HEK293T (cell line): ENCODE results near the gene REV3L.
A peak's percentile ranks its signal among the peaks of the same experiment; 100 is the strongest.

ENCODE experiments used
- CTCF ChIA-PET: fragments of 350-600 bp; formaldehyde crosslinking; extraction: SDS; loops from one replicate; lab custom pipeline; 2021; ENCODE audit warnings: antibody characterized with exemption, inconsistent platforms; lab: Yijun Ruan, JAX
- POLR2A ChIA-PET: fragments of 350-600 bp; formaldehyde crosslinking; extraction: SDS; loops from one replicate; lab custom pipeline; 2020; ENCODE audit warnings: antibody characterized with exemption, inconsistent platforms; lab: Yijun Ruan, JAX
- DNase-seq: peaks from one replicate; pipeline ENCODE4 v3.0.0; 2012; ENCODE audit warnings: mixed read lengths; ENCODE audit errors: extremely low spot score
- ARNT ChIP-seq: fragments of 450-650 bp; IDR thresholded peaks from 2 replicates; pipeline ENCODE4 v1.6.1; 2017; ENCODE audit warnings: mild to moderate bottlenecking
- BHLHE40 ChIP-seq: fragments of 450-650 bp; IDR thresholded peaks from 2 replicates; pipeline ENCODE4 v1.6.1; 2016; ENCODE audit warnings: mild to moderate bottlenecking, moderate library complexity, borderline replicate concordance
- CTBP1 ChIP-seq: fragments of 450-650 bp; IDR thresholded peaks from 2 replicates; pipeline ENCODE4 v1.6.1; 2016; ENCODE audit warnings: borderline replicate concordance
- ELF4 ChIP-seq: fragments of 450-650 bp; IDR thresholded peaks from 2 replicates; pipeline ENCODE4 v1.6.1; 2017; ENCODE audit warnings: antibody characterized with exemption
- FOXA1 ChIP-seq: fragments of 450-650 bp; IDR thresholded peaks from 2 replicates; pipeline ENCODE4 v1.6.1; 2016; ENCODE audit warnings: mild to moderate bottlenecking
- FOXK2 ChIP-seq: fragments of 450-650 bp; IDR thresholded peaks from 2 replicates; pipeline ENCODE4 v1.6.1; 2016; ENCODE audit warnings: mild to moderate bottlenecking
- FOXM1 ChIP-seq: fragments of 450-650 bp; IDR thresholded peaks from 2 replicates; pipeline ENCODE4 v1.6.1; 2017; ENCODE audit warnings: mild to moderate bottlenecking, borderline replicate concordance
- HDGF ChIP-seq: fragments of 450-650 bp; IDR thresholded peaks from 2 replicates; pipeline ENCODE4 v1.6.1; 2017; ENCODE audit warnings: antibody characterized with exemption, borderline replicate concordance
- L3MBTL2 ChIP-seq: fragments of 450-650 bp; conservative IDR thresholded peaks from 2 replicates; pipeline ENCODE4 v1.6.1; 2016; ENCODE audit warnings: mild to moderate bottlenecking
- LEF1 ChIP-seq: fragments of 450-650 bp; IDR thresholded peaks from 2 replicates; pipeline ENCODE4 v1.6.1; 2017; ENCODE audit warnings: mild to moderate bottlenecking, borderline replicate concordance
- NFRKB ChIP-seq: fragments of 450-650 bp; IDR thresholded peaks from 2 replicates; pipeline ENCODE4 v1.6.1; 2016; ENCODE audit warnings: mild to moderate bottlenecking, moderate library complexity
- SP1 ChIP-seq: fragments of 450-650 bp; IDR thresholded peaks from 2 replicates; pipeline ENCODE4 v1.6.1; 2017
- SUZ12 ChIP-seq: fragments of 450-650 bp; IDR thresholded peaks from 2 replicates; pipeline ENCODE4 v1.6.1; 2016; ENCODE audit warnings: mild to moderate bottlenecking
- TARDBP ChIP-seq: fragments of 450-650 bp; IDR thresholded peaks from 2 replicates; pipeline ENCODE4 v1.6.1; 2016
- ZNF384 ChIP-seq: fragments of 450-650 bp; IDR thresholded peaks from 2 replicates; pipeline ENCODE4 v1.6.1; 2016
- TF ChIP-seq, protein P1 (sequence below): fragments of 450-650 bp; IDR thresholded peaks from 2 replicates; pipeline ENCODE4 v1.6.1; 2016

The REV3L gene

GRCh38 chr6:111503660-111504059 is 20.6 kb upstream of the REV3L start:
- POLR2A ChIA-PET: interaction anchor here (0.6 to 1.5 kb wide), 2 partner anchors 10 to 25 kb away, joined by 3 to 5 read pairs; no protein-coding TSS in a partner anchor
- peak; percentile 56 for DNase-seq
- CTCF ChIA-PET: no interaction called here
- TF ChIP-seq LEF1 (0 out of 2 replicates have a peak, but pooled peaks have one; percentile 32), HDGF (no peak), SUZ12 (no peak), FOXK2 (no peak), CTBP1 (peak; percentile 40; the same call in 1 of the 2 replicates), TARDBP (no peak), FOXA1 (no peak), NFRKB (no peak), ARNT (no peak), L3MBTL2 (no peak), ZNF384 (no peak), FOXM1 (no peak), SP1 (no peak), BHLHE40 (no peak), ELF4 (no peak)
- TF ChIP-seq, protein P1, sequence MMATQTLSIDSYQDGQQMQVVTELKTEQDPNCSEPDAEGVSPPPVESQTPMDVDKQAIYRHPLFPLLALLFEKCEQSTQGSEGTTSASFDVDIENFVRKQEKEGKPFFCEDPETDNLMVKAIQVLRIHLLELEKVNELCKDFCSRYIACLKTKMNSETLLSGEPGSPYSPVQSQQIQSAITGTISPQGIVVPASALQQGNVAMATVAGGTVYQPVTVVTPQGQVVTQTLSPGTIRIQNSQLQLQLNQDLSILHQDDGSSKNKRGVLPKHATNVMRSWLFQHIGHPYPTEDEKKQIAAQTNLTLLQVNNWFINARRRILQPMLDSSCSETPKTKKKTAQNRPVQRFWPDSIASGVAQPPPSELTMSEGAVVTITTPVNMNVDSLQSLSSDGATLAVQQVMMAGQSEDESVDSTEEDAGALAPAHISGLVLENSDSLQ: peak; percentile 42; the same call in 1 of the 2 replicates

- peak; percentile 48 for DNase-seq
- ChIA-PET CTCF (interaction anchor here (0.7 kb wide), 2 partner anchors 16 to 112 kb away, joined by 3 read pairs; no protein-coding TSS in a partner anchor), POLR2A (interaction anchor here (0.8 to 1.5 kb wide), 2 partner anchors 20 to 25 kb away, joined by 4 to 5 read pairs; partner anchors contain the start of gene REV3L)
- no peak for TF ChIP-seq HDGF
- TF ChIP-seq LEF1: no peak
- TF ChIP-seq NFRKB: no peak
- TF ChIP-seq TARDBP: no peak
Observed at GRCh38 chr6:111503194-111503593, 20.2 kb upstream of the REV3L start.

DNA sequence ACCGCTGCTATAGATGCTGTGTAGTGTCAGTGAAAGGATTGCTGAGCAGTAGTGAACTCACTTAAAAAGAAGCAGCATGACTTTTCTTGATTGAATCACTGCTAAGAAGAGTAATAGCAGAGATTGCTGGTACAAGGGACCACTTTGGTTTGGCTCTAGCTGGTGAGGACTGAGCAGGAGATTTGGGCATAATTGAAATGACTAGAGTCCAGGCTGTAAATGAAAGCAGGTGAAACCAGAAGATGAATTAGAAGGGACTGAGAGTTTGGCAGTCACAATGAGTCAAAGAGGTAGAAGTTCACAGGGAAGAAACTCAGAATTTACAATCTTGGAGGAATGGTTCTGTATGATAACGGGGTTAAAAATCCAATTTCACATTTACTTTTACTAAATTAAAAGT is 19.1 kb upstream of the REV3L start:
- DNase-seq: no peak
- CTCF ChIA-PET: no interaction called here
- TF ChIP-seq L3MBTL2 (no peak), SP1 (no peak), FOXM1 (no peak), ARNT (no peak), LEF1 (no peak), CTBP1 (no peak), TARDBP (no peak), ZNF384 (no peak)
- POLR2A ChIA-PET: no interaction called here

- no peak for DNase-seq
- CTCF ChIA-PET: interaction anchor here (1.8 kb wide), 1 partner anchor 11 kb away, joined by 6 read pairs; no protein-coding TSS in a partner anchor
- POLR2A ChIA-PET: interaction anchor here (0.6 to 0.9 kb wide), 2 partner anchors 14 to 40 kb away, joined by 3 read pairs; no protein-coding TSS in a partner anchor
- TF ChIP-seq CTBP1: no peak
- TF ChIP-seq NFRKB: no peak
- no peak for TF ChIP-seq ZNF384
- TF ChIP-seq FOXM1: no peak
- TF ChIP-seq FOXA1: no peak
- TF ChIP-seq ELF4: no peak
- no peak for TF ChIP-seq HDGF
- TF ChIP-seq, protein P1: no peak
- no peak for TF ChIP-seq SUZ12
- TF ChIP-seq LEF1: no peak
- TF ChIP-seq BHLHE40: no peak
- no peak for TF ChIP-seq FOXK2
- no peak for TF ChIP-seq TARDBP
- TF ChIP-seq ARNT: no peak
- TF ChIP-seq SP1: no peak
- no peak for TF ChIP-seq L3MBTL2
Observed at GRCh38 chr6:111499269-111499793, 16.3 kb upstream of the REV3L start.

- DNase-seq: no peak
- TF ChIP-seq ARNT (no peak), TARDBP (no peak)
- ChIA-PET POLR2A (no interaction called here), CTCF (no interaction called here)
Observed at GRCh38 chr6:111494951-111495635, 12.1 kb upstream of the REV3L start.

GRCh38 chr6:111492499-111492898 is 9.5 kb upstream of the REV3L start:
- ChIA-PET CTCF (no interaction called here), POLR2A (interaction anchor here (1.3 kb wide), 1 partner anchor 10 kb away, joined by 5 read pairs; the partner anchor contains the start of gene REV3L)
- DNase-seq: no peak
- no peak for TF ChIP-seq L3MBTL2
- TF ChIP-seq FOXM1: no peak
- TF ChIP-seq TARDBP: no peak

DNA sequence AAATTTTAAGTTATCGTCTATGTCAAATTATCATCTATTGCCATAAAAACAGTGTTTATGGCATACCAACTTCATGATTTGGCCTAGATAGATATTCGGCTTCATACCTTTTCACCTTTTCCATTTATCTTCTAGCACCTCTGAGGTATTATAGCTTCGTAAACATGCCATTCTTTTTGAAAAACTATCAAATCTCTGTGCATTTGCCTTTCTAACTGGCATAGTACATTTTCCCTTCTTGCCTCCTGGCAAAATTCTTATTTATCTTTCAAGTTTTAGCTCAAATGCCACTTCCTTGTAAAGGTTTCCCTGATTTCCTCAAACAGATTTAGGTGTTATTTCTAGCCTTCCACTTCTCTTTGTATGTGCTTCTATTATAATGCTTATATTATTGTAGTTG is 7.0 kb upstream of the REV3L start:
- POLR2A ChIA-PET: no interaction called here
- no peak for DNase-seq
- CTCF ChIA-PET: no interaction called here
- no peak for TF ChIP-seq TARDBP
- no peak for TF ChIP-seq SUZ12
- no peak for TF ChIP-seq FOXM1
- no peak for TF ChIP-seq ELF4
- TF ChIP-seq HDGF: no peak
- TF ChIP-seq CTBP1: no peak
- no peak for TF ChIP-seq BHLHE40
- TF ChIP-seq L3MBTL2: no peak
- TF ChIP-seq FOXA1: no peak
- TF ChIP-seq NFRKB: no peak
- no peak for TF ChIP-seq SP1
